Endothelial cell (in vitro differentiated cells): ENCODE measurements around the gene SNX11. TPM values are rescaled to one million over a fixed set of nuclear protein-coding genes. Genes with fewer than 3 reads are reported as not detected.

ENCODE experiments used
- DNase-seq: peaks from one replicate; pipeline ENCODE4 v3.0.0; 2021; ENCODE audit warnings: low spot score
- H3K27ac Mint-ChIP-seq: one replicate; pipeline ENCODE4 v1.8.0; 2021; ENCODE audit warnings: mixed read lengths, inconsistent platforms; ENCODE audit not compliant: unreplicated experiment
- H3K27me3 Mint-ChIP-seq: one replicate; pipeline ENCODE4 v1.8.0; 2021; ENCODE audit warnings: mild to moderate bottlenecking, moderate library complexity, mixed read lengths, inconsistent platforms; ENCODE audit not compliant: unreplicated experiment
- H3K36me3 Mint-ChIP-seq: one replicate; pipeline ENCODE4 v1.8.0; 2021; ENCODE audit warnings: mild to moderate bottlenecking, low read depth, mixed read lengths, inconsistent platforms; ENCODE audit not compliant: unreplicated experiment
- H3K4me1 Mint-ChIP-seq: one replicate; pipeline ENCODE4 v1.8.0; 2021; ENCODE audit warnings: mild to moderate bottlenecking, mixed read lengths, inconsistent platforms; ENCODE audit not compliant: unreplicated experiment
- H3K4me3 Mint-ChIP-seq: one replicate; pipeline ENCODE4 v1.8.0; 2021; ENCODE audit warnings: mild to moderate bottlenecking, mixed read lengths, inconsistent platforms; ENCODE audit not compliant: unreplicated experiment
- H3K9me3 Mint-ChIP-seq: one replicate; pipeline ENCODE4 v1.8.0; 2021; ENCODE audit warnings: mixed read lengths, inconsistent platforms; ENCODE audit not compliant: unreplicated experiment
- CTCF ChIP-seq: fragments of 200-600 bp; sonication (generic); IDR thresholded peaks from one replicate; pipeline ENCODE4 v1.5.0; 2021; ENCODE audit warnings: antibody characterized with exemption; ENCODE audit not compliant: unreplicated experiment
- total RNA-seq: library from RNA; stranded (reverse); fragmentation: NEBNext Ultra II Directional; extraction: Animal tissue kit (Norgen Biotek cat#: 25700); gene quantifications from one replicate; pipeline ENCODE4 v1.2.1, GENCODE V29; 2021; ENCODE audit not compliant: unreplicated experiment

Gene SNX11
- total RNA-seq, 1 donor from 2014 or later = 16.6 TPM

DNA sequence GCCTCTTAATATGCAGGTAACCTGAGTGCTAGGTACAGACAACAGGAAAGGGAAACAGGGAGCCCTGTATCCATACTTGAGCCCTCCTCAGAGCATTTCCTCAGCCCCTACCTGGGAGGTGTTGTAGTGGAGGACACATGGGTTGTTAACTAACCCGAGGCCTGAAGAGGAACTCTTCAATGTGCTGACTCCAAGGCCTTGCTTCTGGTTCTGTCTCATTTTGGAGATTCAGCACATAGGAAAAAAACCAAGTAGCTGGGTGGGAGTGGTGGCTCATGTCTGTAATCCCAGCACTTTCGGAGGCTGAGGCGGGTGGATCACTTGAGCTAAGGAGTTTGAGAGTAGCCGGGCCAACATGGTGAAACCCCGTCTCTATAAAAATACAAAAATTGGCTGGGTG, 24.8 kb downstream of the SNX11 start:
- Mint-ChIP-seq H3K4me3 (no peak overlapping the region), H3K36me3 (no peaks in the 10 kb centered on the region), H3K27ac (no peak overlapping the region), H3K4me1 (peaks cover 3% of the 10 kb centered on the region), H3K27me3 (peaks cover 2% of the 10 kb centered on the region), H3K9me3 (no peaks in the 10 kb centered on the region)
- DNase-seq = no peak
- no peak for TF ChIP-seq CTCF

DNA sequence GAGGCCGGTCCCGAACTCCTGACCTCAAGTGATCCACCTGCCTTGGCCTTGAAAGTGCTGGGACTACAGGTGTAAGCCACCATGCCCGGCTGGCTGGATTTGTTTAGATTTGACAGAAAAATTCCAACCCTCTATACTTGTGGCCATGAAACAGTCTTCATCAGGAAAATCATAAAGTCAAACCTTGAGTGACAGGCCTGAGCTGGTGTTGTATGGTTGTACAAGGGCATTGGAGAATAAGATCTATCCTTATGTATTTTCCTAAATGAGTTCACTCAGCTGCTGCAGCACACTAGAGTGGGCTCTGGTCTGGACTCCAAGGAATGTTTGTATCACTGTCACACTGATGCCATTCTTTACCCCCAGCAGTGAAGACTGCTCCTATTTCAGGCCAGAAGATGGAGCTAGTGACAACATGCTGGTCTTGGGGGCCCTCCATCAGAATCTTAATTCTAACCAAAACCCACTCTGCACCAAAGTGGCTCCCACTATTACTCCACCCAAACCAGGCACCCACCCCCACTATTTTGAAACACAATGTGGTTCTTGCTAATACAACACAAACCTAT, 27.4 kb downstream of the SNX11 start:
- H3K9me3 Mint-ChIP-seq = no peaks in the 10 kb centered on the region
- no peak overlapping the region for H3K27ac Mint-ChIP-seq
- no peaks in the 10 kb centered on the region for H3K36me3 Mint-ChIP-seq
- no peak overlapping the region for H3K4me3 Mint-ChIP-seq
- no peak for DNase-seq
- H3K27me3 Mint-ChIP-seq = no peaks in the 10 kb centered on the region
- no peak for TF ChIP-seq CTCF
- H3K4me1 Mint-ChIP-seq = peaks cover 3% of the 10 kb centered on the region

GRCh38 chr17:48137656-48138055, 30.1 kb downstream of the SNX11 start:
- no peaks in the 10 kb centered on the region for H3K9me3 Mint-ChIP-seq
- no peaks in the 10 kb centered on the region for H3K36me3 Mint-ChIP-seq
- H3K27ac Mint-ChIP-seq = no peak overlapping the region
- H3K27me3 Mint-ChIP-seq = no peaks in the 10 kb centered on the region
- H3K4me3 Mint-ChIP-seq = no peak overlapping the region
- no peak for DNase-seq
- H3K4me1 Mint-ChIP-seq = peaks cover 9% of the 10 kb centered on the region
- TF ChIP-seq CTCF = no peak

- no peak for DNase-seq
- TF ChIP-seq CTCF = no peak
- no peak overlapping the region for H3K27ac Mint-ChIP-seq
- no peaks in the 10 kb centered on the region for H3K9me3 Mint-ChIP-seq
- peaks cover 9% of the 10 kb centered on the region for H3K4me1 Mint-ChIP-seq
- H3K27me3 Mint-ChIP-seq = no peaks in the 10 kb centered on the region
- no peak overlapping the region for H3K4me3 Mint-ChIP-seq
- H3K36me3 Mint-ChIP-seq = no peaks in the 10 kb centered on the region
Measured at GRCh38 chr17:48139944-48140343, 32.4 kb downstream of the SNX11 start.

DNA sequence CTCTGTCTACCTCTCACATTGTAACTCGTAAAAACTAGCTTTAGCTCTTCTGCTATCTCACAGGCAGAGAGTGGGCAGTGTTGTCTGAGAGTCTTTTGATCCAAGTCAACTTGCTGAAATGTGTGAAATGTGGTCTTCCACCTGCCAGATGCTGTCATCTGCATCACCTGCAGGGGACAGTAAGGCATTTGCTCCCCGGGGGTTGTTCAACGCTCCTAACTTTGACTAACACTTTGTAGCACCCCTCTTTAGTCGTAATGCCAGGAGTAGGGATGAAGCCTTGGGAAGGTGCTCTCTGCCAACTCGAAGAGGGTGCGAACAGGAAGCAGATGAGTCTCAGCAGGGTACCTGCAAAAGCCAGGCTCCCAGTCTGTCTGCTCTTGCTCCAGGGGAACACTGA, 36.1 kb downstream of the SNX11 start:
- Mint-ChIP-seq H3K4me3 (no peak overlapping the region), H3K9me3 (no peaks in the 10 kb centered on the region), H3K27me3 (no peaks in the 10 kb centered on the region), H3K36me3 (no peaks in the 10 kb centered on the region), H3K4me1 (peaks cover 9% of the 10 kb centered on the region), H3K27ac (no peak overlapping the region)
- TF ChIP-seq CTCF = no peak
- no peak for DNase-seq
